Transverse colon (tissue), 4 donors: ENCODE data around the gene LAMB4. TPM values are rescaled to one million over a fixed set of nuclear protein-coding genes. Genes with fewer than 3 reads are reported as not detected.

ENCODE experiments used
- DNase-seq: peaks from one replicate; pipeline ENCODE4 v3.0.0-alpha.2; 2019
- H3K27ac ChIP-seq, 4 donors: fragments of 200-600 bp; sonication (generic); 2 replicates each; pipeline ENCODE4 v1.5.1; 2016 to 2018; ENCODE audit warnings: inconsistent platforms in 4 of 4
- H3K27me3 ChIP-seq: fragments of 200-600 bp; sonication (generic); 2 replicates; pipeline ENCODE4 v1.5.1; 2017; ENCODE audit warnings: inconsistent platforms
- H3K36me3 ChIP-seq, 4 donors: fragments of 200-600 bp; sonication (generic); 2 replicates each; pipeline ENCODE4 v1.5.1; 2017 to 2019; ENCODE audit warnings: inconsistent platforms in 4 of 4
- H3K4me1 ChIP-seq, 4 donors: fragments of 200-600 bp; sonication (generic); 2 replicates each; pipeline ENCODE4 v1.5.1; 2017 to 2020; ENCODE audit warnings: inconsistent platforms in 4 of 4
- H3K4me3 ChIP-seq, 4 donors: fragments of 200-600 bp; sonication (generic); 1 replicate in 1 of 4; 2 replicates in 3 of 4; pipeline versions ENCODE4 v1.5.1 to v1.6.1; 2017 to 2019; ENCODE audit warnings: inconsistent platforms in 4 of 4
- H3K9me3 ChIP-seq, 2 donors: fragments of 200-600 bp; sonication (generic); 2 replicates each; pipeline ENCODE4 v1.5.1; 2017 to 2019; ENCODE audit warnings: inconsistent platforms in 2 of 2
- EP300 ChIP-seq: sonication (generic); formaldehyde crosslinking; IDR thresholded peaks from one replicate; pipeline ENCODE4 v1.6.1; 2017; ENCODE audit warnings: antibody characterized with exemption, low read depth
- POLR2A ChIP-seq: fragments of 450-650 bp; IDR thresholded peaks from one replicate; pipeline ENCODE4 v1.6.1; 2016; ENCODE audit warnings: antibody characterized with exemption, mild to moderate bottlenecking, moderate library complexity
- POLR2AphosphoS5 ChIP-seq, 3 donors: sonication (generic); formaldehyde crosslinking; IDR thresholded peaks; one replicate each; pipeline ENCODE4 v1.6.1; 2016; ENCODE audit warnings: antibody characterized with exemption in 3 of 3
- WGBS, 2 donors: methylation state at CpG; one replicate each; pipeline ENCODE4 v1.1.5; 2018; ENCODE audit warnings: low coverage in 1 of 2; 5-methylcytosine and 5-hydroxymethylcytosine counted together
- in situ Hi-C, 4 donors: fragments of 200-750 bp; cut with MboI; loops; one replicate each; pipeline versions ENCODE4 v1.15.0 to v1.15.1; 2017; ENCODE audit warnings: low sequenced_read_pairs in 3 of 4, low pct_ligation_motif_present in 1 of 4, low pct_unique_long_range_greater_than_20kb in 1 of 4
- intact Hi-C: fragments of 100-400 bp; cut with DNase I; formaldehyde crosslinking; loops from one replicate; pipeline ENCODE4 v1.15.1; 2023; ENCODE audit warnings: low total_unique reads
- total RNA-seq, 4 donors: library from RNA; depleted of rRNA; stranded (reverse); fragments of >200 nt; gene quantifications; one replicate each; pipeline ENCODE4 v1.1.0, GENCODE V29; 2016
- TF ChIP-seq, protein P1 (sequence below), 5 experiments: fragments of 200-600 bp in 3 of 5; fragments of 450-650 bp in 2 of 5; sonication (generic) in 3 of 5; IDR thresholded peaks; 1 replicate in 2 of 5; 2 replicates in 3 of 5; pipeline ENCODE4 v1.5.1; 2016 to 2017; ENCODE audit warnings: antibody characterized with exemption in 5 of 5, inconsistent platforms in 3 of 5, mild to moderate bottlenecking in 2 of 5, moderate library complexity in 1 of 5

The LAMB4 gene
- total RNA-seq, 4 donors from 2014 or later: not detected

DNA sequence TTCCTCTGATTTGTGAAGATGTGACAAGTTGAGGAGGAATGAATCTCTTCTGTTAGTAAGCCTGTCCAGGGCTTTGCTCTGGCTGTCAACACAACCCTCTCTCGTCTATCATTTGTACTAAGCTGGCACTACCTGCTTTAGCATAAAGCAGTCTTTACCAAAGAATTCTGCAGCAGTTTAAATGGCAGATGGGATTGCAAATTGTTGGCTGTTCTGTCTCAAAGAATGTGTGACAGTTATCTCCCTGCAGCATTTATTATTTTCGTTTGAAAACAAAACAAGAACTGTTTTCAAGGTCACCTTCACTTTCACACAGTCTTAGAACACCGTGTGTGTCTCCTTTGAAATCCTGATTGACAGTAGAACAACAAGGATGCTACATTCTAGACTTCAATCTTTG is 122.4 kb downstream of the LAMB4 start:
- TF ChIP-seq, protein P1, sequence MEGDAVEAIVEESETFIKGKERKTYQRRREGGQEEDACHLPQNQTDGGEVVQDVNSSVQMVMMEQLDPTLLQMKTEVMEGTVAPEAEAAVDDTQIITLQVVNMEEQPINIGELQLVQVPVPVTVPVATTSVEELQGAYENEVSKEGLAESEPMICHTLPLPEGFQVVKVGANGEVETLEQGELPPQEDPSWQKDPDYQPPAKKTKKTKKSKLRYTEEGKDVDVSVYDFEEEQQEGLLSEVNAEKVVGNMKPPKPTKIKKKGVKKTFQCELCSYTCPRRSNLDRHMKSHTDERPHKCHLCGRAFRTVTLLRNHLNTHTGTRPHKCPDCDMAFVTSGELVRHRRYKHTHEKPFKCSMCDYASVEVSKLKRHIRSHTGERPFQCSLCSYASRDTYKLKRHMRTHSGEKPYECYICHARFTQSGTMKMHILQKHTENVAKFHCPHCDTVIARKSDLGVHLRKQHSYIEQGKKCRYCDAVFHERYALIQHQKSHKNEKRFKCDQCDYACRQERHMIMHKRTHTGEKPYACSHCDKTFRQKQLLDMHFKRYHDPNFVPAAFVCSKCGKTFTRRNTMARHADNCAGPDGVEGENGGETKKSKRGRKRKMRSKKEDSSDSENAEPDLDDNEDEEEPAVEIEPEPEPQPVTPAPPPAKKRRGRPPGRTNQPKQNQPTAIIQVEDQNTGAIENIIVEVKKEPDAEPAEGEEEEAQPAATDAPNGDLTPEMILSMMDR (IDR thresholded peaks at IDR 0.05): no peak
- TF ChIP-seq POLR2AphosphoS5 (IDR thresholded peaks at IDR 0.05) (no peak), EP300 (no peak), POLR2A (no peak)
- Histone ChIP-seq H3K4me3 (no peak overlapping the region), H3K36me3 (no peaks in the 10 kb centered on the region), H3K27me3 (peaks cover 9% of the 10 kb centered on the region), H3K4me1 (peaks cover 4 to 58% (median 29%) of the 10 kb centered on the region in 4 donors), H3K27ac (no peak overlapping the region), H3K9me3 (no peaks in the 10 kb centered on the region)
- DNase-seq: no peak
- 45 to 60% methylated on average over 1 to 3 of the region's 3 CpGs for WGBS, 2 donors
- in situ Hi-C loops (no loop called here), intact Hi-C loops (loop anchor here (10.0 kb wide), 2 partner anchors 73 to 137 kb away; no protein-coding TSS in a partner anchor)

DNA sequence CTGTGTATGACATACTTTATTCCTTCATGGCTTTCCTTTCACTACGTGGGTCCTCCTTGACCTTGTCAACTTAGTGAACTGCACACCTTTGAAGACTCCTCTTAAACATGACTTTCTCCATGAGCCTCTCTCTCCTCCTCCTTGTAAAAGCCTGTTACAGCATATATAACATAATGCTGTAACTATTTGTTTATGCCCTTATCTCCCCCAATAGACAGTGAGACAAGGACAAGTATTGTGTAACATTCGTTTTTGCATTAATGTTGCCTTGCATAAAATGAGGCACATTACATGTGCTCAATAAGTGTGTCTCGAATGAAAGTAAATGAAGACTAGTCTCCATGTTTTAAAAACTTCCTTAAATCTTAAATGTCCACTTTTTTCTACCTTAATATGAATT is 122.9 kb downstream of the LAMB4 start:
- Histone ChIP-seq H3K27ac (no peak overlapping the region), H3K36me3 (no peaks in the 10 kb centered on the region), H3K4me3 (no peak overlapping the region), H3K4me1 (peaks cover 4 to 54% (median 26%) of the 10 kb centered on the region in 4 donors), H3K9me3 (no peaks in the 10 kb centered on the region), H3K27me3 (peaks cover 11% of the 10 kb centered on the region)
- intact Hi-C loops: loop anchor here (10.0 kb wide), 2 partner anchors 72 to 138 kb away; no protein-coding TSS in a partner anchor
- in situ Hi-C loops: no loop called here
- DNase-seq: no peak
- no peak for TF ChIP-seq POLR2AphosphoS5 (IDR thresholded peaks at IDR 0.05)
- no peak for TF ChIP-seq POLR2A
- TF ChIP-seq, protein P1 (IDR thresholded peaks at IDR 0.05): no peak
- no peak for TF ChIP-seq EP300
- WGBS, 2 donors: 55 to 61% methylated on average over 3 of the region's 3 CpGs

DNA sequence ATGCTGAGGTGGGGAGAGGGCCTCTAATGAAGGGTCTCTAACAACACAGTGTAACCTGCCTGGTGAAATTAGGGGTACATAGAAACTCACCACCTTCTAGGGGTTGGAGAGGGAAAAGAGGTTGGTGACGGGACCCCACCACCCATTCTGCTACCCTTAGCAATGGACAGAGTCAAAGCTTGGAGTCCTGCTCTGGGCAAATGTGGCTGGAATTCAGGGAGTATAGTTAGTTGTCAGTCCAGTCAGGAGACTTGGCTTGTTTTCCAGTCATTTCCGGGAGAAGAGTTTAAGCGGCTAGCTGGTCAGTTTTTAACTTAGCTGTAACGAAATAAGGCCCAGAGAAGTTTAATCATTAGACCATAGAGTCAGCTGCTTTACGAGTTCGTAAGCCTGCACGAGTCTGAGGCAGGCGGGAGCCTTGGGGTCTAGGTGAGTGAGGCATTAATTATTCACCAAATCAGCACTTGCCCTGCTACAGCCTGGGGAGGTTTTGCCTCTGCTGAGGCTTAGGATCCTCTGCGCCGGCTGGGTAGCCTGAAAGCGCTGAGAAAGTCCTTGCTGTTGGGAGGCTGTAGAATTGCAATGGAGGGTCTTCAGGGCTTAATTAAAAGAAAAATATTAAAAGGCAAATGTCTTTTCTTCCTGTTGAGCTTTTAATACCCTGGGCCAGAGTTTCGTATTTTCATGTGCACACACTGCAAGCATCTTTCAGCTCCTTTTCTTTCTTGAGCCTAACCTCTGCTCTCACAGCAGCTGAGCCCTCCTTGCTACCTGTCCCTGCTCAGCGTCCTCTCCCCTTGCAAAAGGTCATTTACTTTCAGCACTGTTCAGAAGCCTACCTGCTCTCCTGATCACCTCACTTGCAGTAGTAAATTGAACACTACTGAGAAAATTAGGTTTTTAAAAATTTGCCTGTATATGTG is 125.7 kb downstream of the LAMB4 start:
- in situ Hi-C loops (no loop called here), intact Hi-C loops (loop anchor here (5.0 to 10.0 kb wide), 3 partner anchors 70 to 140 kb away; no protein-coding TSS in a partner anchor)
- H3K27ac ChIP-seq: peak overlapping the region; percentile 85 to 91 (median 88)
- peaks cover 4 to 47% (median 31%) of the 10 kb centered on the region in 4 donors for H3K4me1 ChIP-seq
- DNase-seq: no peak
- 35 to 60% methylated on average over 3 to 13 of the region's 13 CpGs for WGBS, 2 donors
- H3K27me3 ChIP-seq: peaks cover 14% of the 10 kb centered on the region
- H3K9me3 ChIP-seq: no peaks in the 10 kb centered on the region
- TF ChIP-seq EP300: no peak
- peak in 1 of 3 donors; percentile 18 for TF ChIP-seq POLR2AphosphoS5 (IDR thresholded peaks at IDR 0.05)
- H3K4me3 ChIP-seq: no peak overlapping the region
- H3K36me3 ChIP-seq: no peaks in the 10 kb centered on the region

DNA sequence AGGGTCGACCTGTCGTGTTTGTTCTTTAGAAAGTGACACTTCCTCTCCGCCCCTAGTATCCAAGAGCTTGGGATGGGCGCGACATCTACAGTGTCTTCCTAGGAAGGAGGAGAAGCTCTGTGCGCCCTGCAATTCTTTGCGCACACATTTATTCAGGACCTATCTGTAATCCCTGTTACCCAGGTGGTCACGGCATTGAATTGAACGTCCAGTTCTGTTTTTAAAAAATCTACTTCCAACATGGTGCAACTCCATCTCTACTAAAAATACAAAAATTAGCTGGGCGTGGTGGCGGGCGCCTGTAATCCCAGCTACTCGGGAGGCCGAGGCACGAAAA is 126.6 kb downstream of the LAMB4 start:
- TF ChIP-seq POLR2A: no peak
- no peak for TF ChIP-seq POLR2AphosphoS5 (IDR thresholded peaks at IDR 0.05)
- TF ChIP-seq, protein P1 (IDR thresholded peaks at IDR 0.05): no peak
- TF ChIP-seq EP300: no peak
- intact Hi-C loops: loop anchor here (5.0 to 10.0 kb wide), 3 partner anchors 69 to 141 kb away; no protein-coding TSS in a partner anchor
- in situ Hi-C loops: no loop called here
- 41 to 52% methylated on average over 7 to 15 of the region's 15 CpGs for WGBS, 2 donors
- DNase-seq: no peak
- Histone ChIP-seq H3K4me1 (peaks cover 10 to 55% (median 35%) of the 10 kb centered on the region in 4 donors), H3K27ac (peak overlapping the region; percentile 85 to 91 (median 88)), H3K36me3 (no peaks in the 10 kb centered on the region), H3K9me3 (no peaks in the 10 kb centered on the region), H3K27me3 (peaks cover 14% of the 10 kb centered on the region), H3K4me3 (peak overlapping the region; percentile 50 to 77 (median 67))
